Endothelial cell of umbilical vein (primary cell): ENCODE measurements around the gene C16orf87. TPM values are rescaled to one million over a fixed set of nuclear protein-coding genes. Genes with fewer than 3 reads are reported as not detected.
A peak's percentile ranks its signal among the peaks of the same experiment; 100 is the strongest.

ENCODE experiments used
- Bru-seq: library from RNA; stranded (reverse); fragments of 400-500 nt; gene quantifications from one replicate; lab custom pipeline; 2021; lab: Mats Ljungman, UMichigan
- BruChase-seq, 2 experiments: library from RNA; stranded (reverse); fragments of 400-500 nt; gene quantifications; one replicate each; lab custom pipeline; 2021; lab: Mats Ljungman, UMichigan
- BruUV-seq: library from RNA; stranded (reverse); fragments of 400-500 nt; replicated peaks from 2 replicates; lab custom pipeline; 2021; lab: Mats Ljungman, UMichigan
- CTCF ChIA-PET: fragments of 300-600, 350-600 bp; sonication (Branson Sonifier 250); formaldehyde crosslinking; loops from one replicate; lab custom pipeline; 2021; ENCODE audit warnings: antibody characterized with exemption, inconsistent platforms; lab: Charles Lee
- POLR2A ChIA-PET: fragments of 300-600, 350-600 bp; sonication (Branson Sonifier 250); formaldehyde crosslinking; loops from one replicate; lab custom pipeline; 2021; ENCODE audit warnings: antibody characterized with exemption, inconsistent platforms; lab: Charles Lee
- DNase-seq: peaks from one replicate; pipeline ENCODE4 v3.0.0-alpha.2; 2011; ENCODE audit warnings: low read depth, low spot score
- FAIRE-seq: peaks from 2 replicates; lab custom pipeline; 2011; peaks lifted over from hg19 to GRCh38; lab: Jason Lieb, UNC
- H2AFZ ChIP-seq: 2 replicates; pipeline ENCODE4 v1.6.0; 2012; ENCODE audit warnings: low read depth, low read length, control low read depth, inconsistent platforms
- H3K27ac ChIP-seq: 2 replicates; pipeline ENCODE4 v1.5.1; 2011; ENCODE audit warnings: low read depth, mild to moderate bottlenecking, control low read depth, low read length, moderate library complexity; ENCODE audit not compliant: insufficient read depth
- H3K27me3 ChIP-seq, 2 experiments: 2 replicates each; pipeline versions ENCODE4 v1.6.0 to v1.6.1; 2011; ENCODE audit warnings: low read length in 2 of 2, mixed read lengths in 1 of 2; ENCODE audit not compliant: control insufficient read depth in 2 of 2, insufficient read depth in 2 of 2
- H3K36me3 ChIP-seq, 2 experiments: 2 replicates in 1 of 2; 3 replicates in 1 of 2; pipeline ENCODE4 v1.5.1; 2011; ENCODE audit warnings: low read length in 2 of 2, mild to moderate bottlenecking in 1 of 2, moderate library complexity in 1 of 2; ENCODE audit not compliant: control insufficient read depth in 2 of 2, insufficient read depth in 2 of 2; ENCODE audit errors: extremely low read depth in 1 of 2
- H3K4me1 ChIP-seq: 3 replicates; pipeline ENCODE4 v1.5.1; 2011; ENCODE audit warnings: mild to moderate bottlenecking, low read length; ENCODE audit not compliant: control insufficient read depth, insufficient read depth; ENCODE audit errors: extremely low read depth
- H3K4me2 ChIP-seq: 2 replicates; pipeline ENCODE4 v1.6.1; 2011; ENCODE audit warnings: low read length, control low read depth, mixed read lengths; ENCODE audit not compliant: insufficient read depth
- H3K4me3 ChIP-seq, 3 experiments: fragments of 200-600 bp in 1 of 3; sonication (generic), shearing (Covaris generic) in 1 of 3; replicated peaks in 1 of 3; 2 replicates each; pipeline ENCODE4 v1.5.1; 2011 to 2016; ENCODE audit warnings: control low read depth in 3 of 3, low read length in 3 of 3, mild to moderate bottlenecking in 2 of 3, inconsistent platforms in 1 of 3, low read depth in 1 of 3, moderate library complexity in 1 of 3; ENCODE audit not compliant: insufficient read depth in 1 of 3
- H3K79me2 ChIP-seq: 2 replicates; pipeline ENCODE4 v1.6.0; 2012; ENCODE audit warnings: low read length, inconsistent platforms; ENCODE audit not compliant: control insufficient read depth, insufficient read depth
- H3K9ac ChIP-seq: replicated peaks from 2 replicates; pipeline ENCODE3; 2011; ENCODE audit warnings: low read length, control low read depth; ENCODE audit not compliant: insufficient read depth; ENCODE audit errors: extremely low read depth
- H3K9me1 ChIP-seq: replicated peaks from 3 replicates; pipeline ENCODE4 v1.6.0; 2011; ENCODE audit warnings: mild to moderate bottlenecking, low read length; ENCODE audit not compliant: control insufficient read depth, insufficient read depth; ENCODE audit errors: extremely low read depth
- H3K9me3 ChIP-seq: replicated peaks from 2 replicates; pipeline ENCODE4 v1.5.1; 2012; ENCODE audit warnings: low read length, inconsistent platforms; ENCODE audit not compliant: control insufficient read depth, insufficient read depth
- H4K20me1 ChIP-seq: replicated peaks from 2 replicates; pipeline ENCODE3; 2011; ENCODE audit warnings: mild to moderate bottlenecking, low read length; ENCODE audit not compliant: control insufficient read depth, insufficient read depth; ENCODE audit errors: extremely low read depth
- JUN ChIP-seq: IDR thresholded peaks from 2 replicates; pipeline ENCODE4 v1.6.1; 2011; ENCODE audit warnings: borderline replicate concordance, low read depth; ENCODE audit not compliant: insufficient read length, insufficient read depth
- POLR2A ChIP-seq: IDR thresholded peaks from 2 replicates; pipeline ENCODE4 v1.6.1; 2012; ENCODE audit warnings: low read depth, mild to moderate bottlenecking, control low read depth, low read length
- POLR2AphosphoS5 ChIP-seq: IDR thresholded peaks from 2 replicates; pipeline ENCODE4 v1.6.1; 2012; ENCODE audit warnings: low read depth, mild to moderate bottlenecking, control low read depth, low read length, moderate library complexity; ENCODE audit not compliant: insufficient read depth
- dilution Hi-C: fragments of 300-500 bp; cut with MboI; formaldehyde crosslinking; loops from one replicate; pipeline ENCODE4 v1.15.0; 2019; ENCODE audit warnings: low sequenced_read_pairs; ENCODE audit not compliant: extremely low pct_ligation_motif_present
- intact Hi-C: fragments of 100-400 bp; cut with micrococcal nuclease; formaldehyde crosslinking; loops from one replicate; pipeline ENCODE4 v1.10.0; 2022
- long read RNA-seq: library from polyadenylated mRNA; stranded (forward); transcript quantifications from one replicate; pipeline ENCODE4 v2.0.0, GENCODE V29; 2021
- polyA minus RNA-seq, 3 experiments: library from RNA; depleted of rRNA, polyadenylated mRNA; stranded (reverse); fragments of >200 nt; gene quantifications; 1 replicate in 1 of 3; 2 replicates in 2 of 3; pipeline ENCODE4 v1.2.3, GENCODE V29; 2011
- polyA plus RNA-seq, 4 experiments: library from polyadenylated mRNA; depleted of rRNA in 3 of 4; stranded (reverse) in 3 of 4; unstranded in 1 of 4; fragments of >200 nt; gene quantifications; 2 replicates each; pipeline versions ENCODE4 v1.2.1 to v1.2.3, GENCODE V29; 2011 to 2012; ENCODE audit warnings: missing spikeins in 1 of 4
- total RNA-seq: library from RNA; stranded (reverse); gene quantifications from 2 replicates; pipeline ENCODE4 v1.2.3, GENCODE V29; 2021
- TF ChIP-seq, protein P1 (sequence below): IDR thresholded peaks from 2 replicates; pipeline ENCODE4 v1.6.1; 2011; ENCODE audit not compliant: insufficient read depth, insufficient read length
- TF ChIP-seq, protein P2 (sequence below), 2 donors: IDR thresholded peaks; 1 replicate in 1 of 2; 2 replicates in 1 of 2; pipeline ENCODE4 v1.5.1; 2011; ENCODE audit warnings: low read length in 2 of 2, mild to moderate bottlenecking in 2 of 2, moderate library complexity in 2 of 2, control low read depth in 1 of 2, inconsistent platforms in 1 of 2, low read depth in 1 of 2; ENCODE audit not compliant: insufficient read depth in 1 of 2; ENCODE audit errors: extremely low read depth in 1 of 2

Gene C16orf87, protein sequence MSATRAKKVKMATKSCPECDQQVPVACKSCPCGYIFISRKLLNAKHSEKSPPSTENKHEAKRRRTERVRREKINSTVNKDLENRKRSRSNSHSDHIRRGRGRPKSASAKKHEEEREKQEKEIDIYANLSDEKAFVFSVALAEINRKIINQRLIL
- total RNA-seq (8.5 and 11.1 TPM in 2 replicates), polyA plus RNA-seq (1.6 and 2.4 TPM in 2 replicates), polyA minus RNA-seq (3.9 and 4.1 TPM in 2 replicates), Bru-seq, nascent RNA (percentile 78 among the genes with signal in this experiment), BruChase-seq, experiment 1, labeled RNA remaining after a 6-hour chase (percentile 63 among the genes with signal in this experiment), BruChase-seq, experiment 2, labeled RNA remaining after a 2-hour chase (percentile 71 among the genes with signal in this experiment)
- 3.5 and 3.8 TPM in 2 replicates for polyA plus RNA-seq (2011; cell fraction: cytosol; rRNA removed)
- 1.7 and 2.8 TPM in 2 replicates for polyA plus RNA-seq (2011; cell fraction: nucleus; rRNA removed)
- polyA plus RNA-seq (2012): 8.7 and 10.6 TPM in 2 replicates
- 4.5 TPM for polyA minus RNA-seq (2011; cell fraction: cytosol; rRNA and poly(A)+ RNA removed)
- 3.2 and 3.3 TPM in 2 replicates for polyA minus RNA-seq (2011; cell fraction: nucleus; rRNA and poly(A)+ RNA removed)
- long read RNA-seq, full-length matches to known transcripts: 44 of 51 reads
- long read RNA-seq, partial matches to known transcripts: 3 of 51 reads
- long read RNA-seq, other reads (novel, unspliced or antisense): 4 of 51 reads

DNA sequence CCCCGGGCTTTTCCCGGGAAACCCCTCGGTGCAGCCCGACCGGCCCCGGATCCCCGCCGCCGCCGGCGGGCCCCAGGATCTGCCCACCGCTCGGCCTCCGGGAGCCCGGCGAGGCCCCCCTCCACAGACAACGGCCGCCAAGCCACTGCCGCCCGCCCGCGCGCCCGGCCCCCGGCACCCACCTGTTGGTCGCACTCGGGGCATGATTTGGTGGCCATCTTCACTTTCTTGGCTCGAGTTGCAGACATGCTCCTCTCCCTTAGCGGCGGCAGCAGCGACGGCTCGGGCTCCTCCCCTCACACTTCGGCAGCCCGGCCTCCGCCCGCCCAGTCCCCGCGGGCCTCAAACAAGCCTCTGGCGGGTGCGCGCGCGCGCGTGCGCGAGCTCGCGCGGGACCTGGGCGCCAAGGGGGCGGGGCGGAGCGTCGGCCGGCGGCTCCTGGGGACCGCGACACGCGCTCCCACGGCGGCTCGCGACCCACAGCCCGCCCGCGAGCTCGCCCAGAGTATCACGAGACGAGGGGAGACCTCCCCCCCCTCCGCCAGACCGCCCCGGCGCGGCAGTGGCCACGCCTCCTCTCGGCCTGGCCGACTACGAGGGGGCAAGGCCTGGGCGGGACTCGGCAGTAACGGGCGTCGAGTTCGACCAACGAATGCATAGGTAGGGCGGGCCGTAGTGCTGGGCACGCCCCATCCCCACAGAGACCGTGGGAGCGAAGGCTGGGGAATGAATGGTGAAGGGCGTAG is at the start of gene C16orf87:
Gene C16orf87, minus strand, starts transcription at position 279 of the 746 bp plus-strand sequence. Its CDS starts 31 bp downstream, at position 248.
- Histone ChIP-seq H3K79me2 (peaks cover 28% of the 10 kb centered on the region), H3K4me2 (peak within 1 kb of the TSS; percentile 88), H3K9me1 (no peaks in the 10 kb centered on the region), H3K4me1 (peaks cover 24% of the 10 kb centered on the region), H3K4me3 (peak within 1 kb of the TSS; percentile 74 to 91 (median 82)), H2AFZ (peak within 1 kb of the TSS; percentile 92), H3K27ac (peak within 1 kb of the TSS; percentile 50), H3K36me3 (no peaks in the 10 kb centered on the region), H3K9me3 (no peaks in the 10 kb centered on the region), H3K27me3 (peaks cover 8 to 13% of the 10 kb centered on the region in 2 experiments), H3K9ac (peak within 1 kb of the TSS; percentile 90), H4K20me1 (no peaks in the 10 kb centered on the region)
- ChIA-PET POLR2A (interaction anchor here (0.8 to 1.1 kb wide), 2 partner anchors 11 to 41 kb away, joined by 4 to 5 read pairs; no protein-coding TSS in a partner anchor), CTCF (interaction anchor here (1.2 to 2.3 kb wide), 4 partner anchors 23 to 157 kb away, joined by 4 to 6 read pairs (median 4); no protein-coding TSS in a partner anchor)
- BruUV-seq: no TSS peak
- intact Hi-C loops (loop anchor here (1.0 to 5.0 kb wide), 3 partner anchors 41 to 311 kb away; partner anchors contain the start of genes NETO2, ORC6 and VPS35), dilution Hi-C loops (no loop called here)
- FAIRE-seq: peak; percentile 74
- peak; percentile 93 for DNase-seq
- TF ChIP-seq, protein P1, sequence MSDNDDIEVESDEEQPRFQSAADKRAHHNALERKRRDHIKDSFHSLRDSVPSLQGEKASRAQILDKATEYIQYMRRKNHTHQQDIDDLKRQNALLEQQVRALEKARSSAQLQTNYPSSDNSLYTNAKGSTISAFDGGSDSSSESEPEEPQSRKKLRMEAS: peak; percentile 14
- TF ChIP-seq POLR2A (peak; percentile 43), POLR2AphosphoS5 (peak; percentile 12), JUN (no peak)
- TF ChIP-seq, protein P2, sequence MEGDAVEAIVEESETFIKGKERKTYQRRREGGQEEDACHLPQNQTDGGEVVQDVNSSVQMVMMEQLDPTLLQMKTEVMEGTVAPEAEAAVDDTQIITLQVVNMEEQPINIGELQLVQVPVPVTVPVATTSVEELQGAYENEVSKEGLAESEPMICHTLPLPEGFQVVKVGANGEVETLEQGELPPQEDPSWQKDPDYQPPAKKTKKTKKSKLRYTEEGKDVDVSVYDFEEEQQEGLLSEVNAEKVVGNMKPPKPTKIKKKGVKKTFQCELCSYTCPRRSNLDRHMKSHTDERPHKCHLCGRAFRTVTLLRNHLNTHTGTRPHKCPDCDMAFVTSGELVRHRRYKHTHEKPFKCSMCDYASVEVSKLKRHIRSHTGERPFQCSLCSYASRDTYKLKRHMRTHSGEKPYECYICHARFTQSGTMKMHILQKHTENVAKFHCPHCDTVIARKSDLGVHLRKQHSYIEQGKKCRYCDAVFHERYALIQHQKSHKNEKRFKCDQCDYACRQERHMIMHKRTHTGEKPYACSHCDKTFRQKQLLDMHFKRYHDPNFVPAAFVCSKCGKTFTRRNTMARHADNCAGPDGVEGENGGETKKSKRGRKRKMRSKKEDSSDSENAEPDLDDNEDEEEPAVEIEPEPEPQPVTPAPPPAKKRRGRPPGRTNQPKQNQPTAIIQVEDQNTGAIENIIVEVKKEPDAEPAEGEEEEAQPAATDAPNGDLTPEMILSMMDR (IDR thresholded peaks at IDR 0.05; ENCODE audit: extremely low read depth in 1 of 2, insufficient read depth in 1 of 2, low read depth in 1 of 2, low read length in 2 of 2): no peak
